ENCODE results near the gene CARD6.

The CARD6 gene

DNA sequence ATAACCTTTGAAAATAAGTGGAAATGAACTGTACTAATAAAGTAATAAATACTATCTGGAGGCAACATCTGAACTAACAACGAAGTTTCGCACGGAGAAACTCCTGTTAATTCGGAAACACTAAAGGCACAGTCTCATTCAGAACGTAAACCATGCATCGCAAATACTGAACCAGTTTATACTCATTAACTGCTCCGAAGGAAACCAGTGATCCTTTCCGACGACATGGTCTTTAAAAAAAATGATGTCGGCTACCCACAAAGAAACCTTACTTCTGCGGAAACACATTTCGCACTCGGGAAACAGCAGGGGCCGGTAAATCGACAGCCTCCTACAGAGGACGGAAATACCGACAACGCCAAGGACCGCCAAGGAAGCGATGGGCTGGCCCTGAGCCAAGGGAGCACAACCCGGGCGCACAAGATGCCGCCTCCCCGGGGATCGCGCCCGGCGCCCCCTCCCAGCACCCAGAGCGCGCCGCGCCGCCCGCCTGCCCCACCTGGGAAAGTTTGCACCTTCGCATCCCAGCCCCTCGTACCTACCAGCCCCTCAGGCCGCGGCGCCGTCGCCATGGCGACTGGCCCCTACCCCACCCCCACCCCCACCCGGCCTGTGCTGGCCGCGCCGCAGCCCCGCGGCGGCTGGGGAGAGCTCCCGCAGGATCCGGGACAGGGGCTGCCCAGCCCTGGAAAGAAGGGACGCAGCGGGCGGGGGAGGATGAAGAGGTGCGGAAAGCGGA is 43.7 kb upstream of the CARD6 start:
- peak overlapping the region; percentile 91 for H3K9ac ChIP-seq
- peak overlapping the region; percentile 83 for H3K4me3 ChIP-seq (ENCODE audit: low read depth, low read length)
- H3K79me2 ChIP-seq: peaks cover 32% of the 10 kb centered on the region
- no peaks in the 10 kb centered on the region for H3K9me3 ChIP-seq (ENCODE audit: control insufficient read depth, low read length)
- no peaks in the 10 kb centered on the region for H3K4me1 ChIP-seq
- peak overlapping the region; percentile 85 for H2AFZ ChIP-seq
- H3K27ac ChIP-seq: peak overlapping the region; percentile 84
- peak overlapping the region; percentile 74 for H3K4me2 ChIP-seq (ENCODE audit: low read length)
- no peaks in the 10 kb centered on the region for H3K27me3 ChIP-seq (ENCODE audit: control insufficient read depth, insufficient read depth, low read length)
- H3K36me3 ChIP-seq (ENCODE audit: control insufficient read depth, insufficient read depth, low read length): no peaks in the 10 kb centered on the region
- TF ChIP-seq, protein P1, sequence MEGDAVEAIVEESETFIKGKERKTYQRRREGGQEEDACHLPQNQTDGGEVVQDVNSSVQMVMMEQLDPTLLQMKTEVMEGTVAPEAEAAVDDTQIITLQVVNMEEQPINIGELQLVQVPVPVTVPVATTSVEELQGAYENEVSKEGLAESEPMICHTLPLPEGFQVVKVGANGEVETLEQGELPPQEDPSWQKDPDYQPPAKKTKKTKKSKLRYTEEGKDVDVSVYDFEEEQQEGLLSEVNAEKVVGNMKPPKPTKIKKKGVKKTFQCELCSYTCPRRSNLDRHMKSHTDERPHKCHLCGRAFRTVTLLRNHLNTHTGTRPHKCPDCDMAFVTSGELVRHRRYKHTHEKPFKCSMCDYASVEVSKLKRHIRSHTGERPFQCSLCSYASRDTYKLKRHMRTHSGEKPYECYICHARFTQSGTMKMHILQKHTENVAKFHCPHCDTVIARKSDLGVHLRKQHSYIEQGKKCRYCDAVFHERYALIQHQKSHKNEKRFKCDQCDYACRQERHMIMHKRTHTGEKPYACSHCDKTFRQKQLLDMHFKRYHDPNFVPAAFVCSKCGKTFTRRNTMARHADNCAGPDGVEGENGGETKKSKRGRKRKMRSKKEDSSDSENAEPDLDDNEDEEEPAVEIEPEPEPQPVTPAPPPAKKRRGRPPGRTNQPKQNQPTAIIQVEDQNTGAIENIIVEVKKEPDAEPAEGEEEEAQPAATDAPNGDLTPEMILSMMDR (IDR thresholded peaks at IDR 0.05): no peak

DNA sequence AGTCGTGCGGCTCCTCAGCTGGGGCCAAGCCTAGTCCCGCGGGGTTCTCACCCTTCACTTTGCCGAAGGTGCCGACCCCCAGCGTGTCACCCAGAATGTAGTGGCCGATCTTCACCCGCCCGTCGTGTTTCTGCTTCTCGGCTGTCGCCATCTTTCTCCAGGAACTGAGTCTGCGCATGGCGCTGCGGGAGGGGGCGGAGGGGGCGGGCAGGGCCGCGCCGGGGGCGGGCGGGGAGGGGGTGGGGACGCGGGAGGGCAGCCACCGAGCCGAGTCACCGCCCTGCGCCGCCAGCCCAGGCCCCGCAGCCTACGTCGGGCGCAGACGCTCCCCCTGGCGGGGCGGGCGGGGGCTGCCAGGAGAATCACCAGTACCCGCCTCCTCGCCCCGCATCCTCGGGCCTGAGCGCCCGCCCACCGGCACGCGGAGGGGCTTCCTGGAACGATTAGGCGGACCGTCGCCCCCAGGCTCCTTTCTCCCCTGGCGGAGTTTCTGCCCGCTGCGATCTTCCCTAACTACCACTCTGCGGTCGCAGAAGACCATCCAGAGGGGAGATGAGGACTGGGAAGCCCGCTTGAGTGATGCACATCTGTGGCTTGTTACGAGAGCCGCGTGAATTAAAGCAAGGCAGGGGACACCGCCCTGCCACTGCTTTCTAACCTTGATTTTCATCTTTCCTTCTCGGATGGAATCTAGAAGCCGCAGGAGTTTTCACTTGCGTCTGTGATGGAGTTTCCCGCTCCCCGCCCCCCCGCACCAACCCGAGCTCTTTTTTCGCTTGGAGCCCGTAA is 43.0 kb upstream of the CARD6 start, which contains the start of gene PRKAA1:
Gene PRKAA1, minus strand, starts transcription at position 363 of the 789 bp plus-strand sequence. Its CDS starts 185 bp downstream, at position 178.
- no peaks in the 10 kb centered on the region for H3K4me1 ChIP-seq

DNA sequence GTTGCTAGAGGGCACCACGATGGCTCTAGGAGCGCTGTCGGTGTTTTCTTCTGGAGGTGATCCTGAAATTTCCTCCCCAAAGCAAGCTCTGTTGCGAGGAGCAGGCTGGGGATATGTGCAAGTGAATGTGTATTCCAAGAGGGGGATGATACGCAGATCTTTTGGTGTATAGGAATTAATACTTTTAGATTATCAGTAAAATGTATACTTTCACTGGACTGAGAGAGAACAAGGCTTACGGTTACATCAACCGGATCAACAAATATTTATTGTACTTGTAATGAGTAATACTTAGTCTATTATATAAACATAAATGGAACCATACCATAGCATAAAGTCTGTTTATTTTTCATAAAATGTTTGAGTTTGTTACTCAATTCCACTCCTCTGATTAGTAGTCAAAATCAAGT is 42.4 kb upstream of the CARD6 start:
- no peaks in the 10 kb centered on the region for H3K9me3 ChIP-seq (ENCODE audit: control insufficient read depth, low read length)
- H3K36me3 ChIP-seq (ENCODE audit: control insufficient read depth, insufficient read depth, low read length): no peaks in the 10 kb centered on the region
- peak overlapping the region; percentile 87 for H3K27ac ChIP-seq
- peaks cover 20% of the 10 kb centered on the region for H3K79me2 ChIP-seq
- TF ChIP-seq, protein P1 (IDR thresholded peaks at IDR 0.05): no peak
- no peak overlapping the region for H3K9ac ChIP-seq
- peak overlapping the region; percentile 87 for H3K4me3 ChIP-seq (ENCODE audit: low read depth, low read length)
- peak overlapping the region; percentile 89 for H3K4me2 ChIP-seq (ENCODE audit: low read length)
- H3K27me3 ChIP-seq (ENCODE audit: control insufficient read depth, insufficient read depth, low read length): no peaks in the 10 kb centered on the region
- no peaks in the 10 kb centered on the region for H3K4me1 ChIP-seq
- H2AFZ ChIP-seq: peak overlapping the region; percentile 91

More for the DNA sequence above, 43.0 kb upstream of the CARD6 start, which contains the start of gene PRKAA1:
- Histone ChIP-seq H3K4me3 (ENCODE audit: low read depth, low read length) (peak within 1 kb of the TSS; percentile 87), H3K79me2 (peaks cover 26% of the 10 kb centered on the region), H3K27ac (peak within 1 kb of the TSS; percentile 87), H2AFZ (peak within 1 kb of the TSS; percentile 91), H3K4me2 (ENCODE audit: low read length) (peak within 1 kb of the TSS; percentile 89), H3K36me3 (ENCODE audit: control insufficient read depth, insufficient read depth, low read length) (no peaks in the 10 kb centered on the region), H3K9ac (peak within 1 kb of the TSS; percentile 91), H3K27me3 (ENCODE audit: control insufficient read depth, insufficient read depth, low read length) (no peaks in the 10 kb centered on the region), H3K9me3 (ENCODE audit: control insufficient read depth, low read length) (no peaks in the 10 kb centered on the region)
- TF ChIP-seq, protein P1 (IDR thresholded peaks at IDR 0.05): peak; percentile 57

DNA sequence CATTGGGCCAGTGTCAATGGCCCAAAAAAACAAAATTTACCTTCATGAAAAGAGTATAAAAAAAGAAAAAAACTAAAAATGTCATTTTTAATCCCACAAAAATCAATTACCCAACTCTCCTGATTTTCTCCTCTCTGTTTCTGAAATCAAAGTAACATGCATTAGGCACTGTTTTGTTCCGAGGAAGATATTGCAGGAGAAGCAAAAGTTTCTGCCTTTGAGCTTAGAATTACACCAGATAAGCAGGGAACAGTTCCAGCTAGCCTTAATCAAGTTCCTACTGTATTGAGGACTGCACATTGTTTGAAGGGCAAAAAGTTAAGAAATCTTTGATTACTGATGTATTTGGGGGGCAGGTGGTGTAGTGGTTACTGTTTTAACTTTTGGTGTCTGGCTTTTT is 41.9 kb upstream of the CARD6 start:
- Histone ChIP-seq H3K9me3 (ENCODE audit: control insufficient read depth, low read length) (no peaks in the 10 kb centered on the region), H3K4me2 (ENCODE audit: low read length) (peak overlapping the region; percentile 89), H2AFZ (peak overlapping the region; percentile 91), H3K36me3 (ENCODE audit: control insufficient read depth, insufficient read depth, low read length) (no peaks in the 10 kb centered on the region), H3K79me2 (peaks cover 16% of the 10 kb centered on the region), H3K4me1 (no peaks in the 10 kb centered on the region), H3K27ac (no peak overlapping the region), H3K4me3 (ENCODE audit: low read depth, low read length) (peak overlapping the region; percentile 87), H3K9ac (no peak overlapping the region), H3K27me3 (ENCODE audit: control insufficient read depth, insufficient read depth, low read length) (no peaks in the 10 kb centered on the region)
- TF ChIP-seq, protein P1 (IDR thresholded peaks at IDR 0.05): no peak

All from parathyroid adenoma (tissue), 2 donors.